Measurements from ENCODE around the gene USP13.

DNA sequence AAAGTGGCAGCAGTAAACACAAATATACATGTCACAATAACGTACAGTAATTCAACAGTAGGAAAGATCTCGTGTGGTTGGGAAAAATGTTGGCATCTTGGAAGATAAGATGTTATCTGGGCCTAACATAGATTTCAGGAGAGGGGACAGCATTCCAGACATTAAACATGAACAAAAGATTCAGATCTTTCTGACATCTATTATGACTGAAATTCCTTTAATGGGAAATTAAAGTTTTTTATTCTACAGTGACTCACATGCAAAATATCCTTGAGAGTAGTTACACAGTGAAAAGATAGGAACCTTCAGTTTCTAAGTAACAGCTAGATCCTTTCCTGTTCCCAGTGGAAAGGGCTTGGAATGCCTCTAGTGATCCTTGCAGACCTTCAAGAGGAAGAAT, 39.0 kb upstream of the USP13 start:
- TF ChIP-seq RAD21 (IDR thresholded peaks at IDR 0.05; ENCODE audit: low read depth), result no peak
- TF ChIP-seq, protein P1, sequence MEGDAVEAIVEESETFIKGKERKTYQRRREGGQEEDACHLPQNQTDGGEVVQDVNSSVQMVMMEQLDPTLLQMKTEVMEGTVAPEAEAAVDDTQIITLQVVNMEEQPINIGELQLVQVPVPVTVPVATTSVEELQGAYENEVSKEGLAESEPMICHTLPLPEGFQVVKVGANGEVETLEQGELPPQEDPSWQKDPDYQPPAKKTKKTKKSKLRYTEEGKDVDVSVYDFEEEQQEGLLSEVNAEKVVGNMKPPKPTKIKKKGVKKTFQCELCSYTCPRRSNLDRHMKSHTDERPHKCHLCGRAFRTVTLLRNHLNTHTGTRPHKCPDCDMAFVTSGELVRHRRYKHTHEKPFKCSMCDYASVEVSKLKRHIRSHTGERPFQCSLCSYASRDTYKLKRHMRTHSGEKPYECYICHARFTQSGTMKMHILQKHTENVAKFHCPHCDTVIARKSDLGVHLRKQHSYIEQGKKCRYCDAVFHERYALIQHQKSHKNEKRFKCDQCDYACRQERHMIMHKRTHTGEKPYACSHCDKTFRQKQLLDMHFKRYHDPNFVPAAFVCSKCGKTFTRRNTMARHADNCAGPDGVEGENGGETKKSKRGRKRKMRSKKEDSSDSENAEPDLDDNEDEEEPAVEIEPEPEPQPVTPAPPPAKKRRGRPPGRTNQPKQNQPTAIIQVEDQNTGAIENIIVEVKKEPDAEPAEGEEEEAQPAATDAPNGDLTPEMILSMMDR (IDR thresholded peaks at IDR 0.05 in 2 of 3, conservative IDR thresholded peaks at IDR 0.05 in 1 of 3; ENCODE audit: borderline replicate concordance in 1 of 3, insufficient read depth in 1 of 3, low read depth in 2 of 3, low read length in 2 of 3), result no peak

Data from HCT116 (cell line).